ENCODE results near the gene KLHL30.

- TF ChIP-seq POLR2A (IDR thresholded peaks at IDR 0.05; ENCODE audit: low read length) (no peak), GATA1 (IDR thresholded peaks at IDR 0.05; ENCODE audit: low read depth, low read length) (no peak)
Measured at GRCh38 chr2:238151205-238151604, 12.7 kb downstream of the KLHL30 start.
